Stimulated activated CD4-positive, alpha-beta T cell treated with anti-CD3 and anti-CD28 coated beads, TNF-alpha, amount 100 ng/mL, for 24 hours (primary cell): ENCODE data around the gene HMCN2.

Experiments used
- DNase-seq, 3 experiments: peaks; one replicate each; pipeline ENCODE4 v3.0.0-alpha.2; 2020; ENCODE audit warnings: low read depth in 3 of 3

Gene HMCN2

DNA sequence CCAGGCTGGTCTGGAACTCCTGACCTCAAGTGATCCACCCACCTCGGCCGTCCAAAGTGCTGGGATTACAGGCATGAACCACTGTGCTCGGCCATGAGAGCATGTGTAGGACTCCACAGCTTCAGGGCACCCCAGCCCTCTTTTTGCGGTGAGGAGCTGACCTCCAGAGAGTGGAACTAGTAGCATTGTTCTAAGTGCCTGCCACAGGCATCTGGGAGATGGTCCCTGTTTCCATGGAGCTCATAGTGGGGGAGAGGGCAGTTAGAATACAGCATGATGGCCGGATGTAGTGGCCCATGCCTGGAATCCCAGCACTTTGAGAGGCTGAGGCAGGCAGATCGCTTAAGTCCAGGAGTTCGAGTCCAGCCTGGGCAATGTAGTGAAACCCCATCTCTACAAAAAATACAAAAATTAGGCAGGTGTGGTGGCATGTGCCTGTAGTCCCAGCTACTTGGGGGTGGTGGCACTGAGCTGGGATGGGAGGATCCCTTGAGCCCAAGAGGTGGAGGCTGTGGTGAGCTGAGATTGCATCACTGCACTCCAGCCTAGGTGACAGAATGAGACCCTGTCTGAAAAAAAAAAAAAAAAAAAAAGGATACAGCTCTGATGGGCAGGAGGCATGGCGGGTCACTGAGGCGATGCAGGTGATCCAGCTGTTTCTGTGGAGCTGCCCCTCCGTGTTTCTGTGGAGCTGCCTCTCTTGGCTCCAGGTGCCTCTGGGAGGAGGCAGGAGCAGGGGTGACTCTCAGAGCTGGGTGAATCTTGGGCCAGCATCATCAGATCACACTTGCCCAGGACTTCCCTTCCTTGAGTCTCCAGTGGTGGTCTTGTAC lies 183.4 kb downstream of the HMCN2 start:
- DNase-seq = no peak

DNA sequence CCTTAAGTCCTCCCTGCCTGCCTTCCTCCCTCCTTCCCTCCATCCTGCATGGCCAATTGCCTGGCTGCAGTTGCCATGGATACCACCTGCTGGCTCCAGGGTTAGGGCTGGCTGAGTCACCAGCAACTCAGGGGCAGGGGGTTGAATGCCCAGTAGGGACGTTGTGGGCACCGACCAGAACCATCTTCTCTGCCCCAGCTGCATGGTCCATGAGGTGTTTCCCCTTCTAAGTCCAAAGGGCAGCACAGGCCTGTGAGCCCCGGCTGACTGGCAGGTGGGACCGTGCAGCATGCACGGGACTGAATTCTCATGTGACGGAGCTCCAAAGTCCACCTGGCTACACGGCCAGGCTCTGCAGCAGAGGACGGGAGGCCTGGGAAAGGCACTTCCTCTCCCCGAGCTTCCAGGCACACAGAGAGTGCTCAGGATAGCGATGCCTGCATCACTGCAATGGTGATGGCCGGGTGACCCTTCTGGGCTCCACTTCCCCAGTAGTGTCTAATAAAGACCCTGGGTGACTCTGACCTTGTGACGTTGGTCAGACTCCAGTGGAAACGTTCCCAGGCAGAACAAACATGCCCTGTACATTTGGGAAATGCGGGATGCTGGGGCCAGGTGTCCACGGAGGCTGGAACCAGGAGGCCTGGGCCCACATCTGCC lies 184.9 kb downstream of the HMCN2 start:
- no peak for DNase-seq

DNA sequence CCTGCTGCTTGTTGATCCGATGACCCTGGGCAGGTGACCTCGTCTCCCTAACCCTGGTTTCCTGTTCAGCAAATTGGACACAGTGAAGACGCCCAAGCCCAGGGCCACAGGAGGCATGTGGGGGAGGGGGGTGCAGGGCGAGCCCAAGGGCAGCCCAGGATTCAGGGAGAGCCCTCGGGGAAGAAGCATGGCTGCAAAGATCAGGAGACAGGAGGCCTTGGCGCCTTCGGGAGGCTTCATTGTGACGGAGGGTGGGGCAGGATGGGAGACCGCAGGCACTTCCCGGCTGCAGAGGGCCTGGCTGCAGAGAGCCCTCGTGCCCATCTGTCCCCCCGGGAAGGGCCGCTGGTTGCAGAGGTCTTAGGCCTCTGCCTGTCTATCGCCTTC lies 185.4 kb downstream of the HMCN2 start:
- DNase-seq = no peak

DNA sequence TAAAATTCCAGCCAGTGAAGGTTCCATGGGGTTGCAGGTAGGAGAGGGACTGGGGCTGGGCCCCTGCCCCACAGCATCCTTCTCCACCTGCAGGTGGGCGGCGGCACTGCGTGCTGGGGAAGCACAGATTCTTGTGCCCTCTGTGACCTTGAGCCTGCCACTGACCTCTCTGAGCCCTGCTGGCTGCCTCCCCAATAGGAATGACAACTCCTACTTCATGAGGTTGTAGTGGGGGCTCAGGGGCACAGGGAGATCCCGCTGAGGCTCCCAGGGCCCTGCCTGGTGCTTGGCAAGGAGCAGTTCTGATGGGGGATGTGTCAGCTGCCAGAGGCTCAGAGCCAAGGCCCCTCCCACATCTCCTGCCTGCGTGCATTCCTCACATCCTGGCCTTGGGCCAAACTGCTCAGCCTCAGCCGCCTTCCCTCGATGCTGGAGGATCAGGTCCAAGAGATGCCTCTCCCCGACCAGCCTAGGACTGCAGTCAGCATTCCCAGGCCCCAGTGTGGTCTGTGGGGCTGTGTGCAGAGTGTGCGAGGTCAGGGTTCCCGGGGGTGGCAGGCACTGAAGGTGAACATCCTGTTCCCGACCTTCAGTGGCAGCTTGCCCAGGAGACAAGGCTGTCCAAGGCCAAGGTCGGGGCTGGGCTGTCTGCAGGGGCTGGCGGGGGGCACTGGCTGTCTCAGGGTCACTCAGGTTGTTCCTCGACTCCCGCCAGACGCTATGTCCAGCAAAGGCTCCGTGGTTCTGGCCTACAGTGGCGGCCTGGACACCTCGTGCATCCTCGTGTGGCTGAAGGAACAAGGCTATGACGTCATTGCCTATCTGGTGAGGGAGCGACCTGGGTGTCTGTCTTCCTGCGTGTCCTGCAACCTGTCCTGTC lies 186.2 kb downstream of the HMCN2 start:
- DNase-seq = peak in 1 of 3 experiments; percentile 15

DNA sequence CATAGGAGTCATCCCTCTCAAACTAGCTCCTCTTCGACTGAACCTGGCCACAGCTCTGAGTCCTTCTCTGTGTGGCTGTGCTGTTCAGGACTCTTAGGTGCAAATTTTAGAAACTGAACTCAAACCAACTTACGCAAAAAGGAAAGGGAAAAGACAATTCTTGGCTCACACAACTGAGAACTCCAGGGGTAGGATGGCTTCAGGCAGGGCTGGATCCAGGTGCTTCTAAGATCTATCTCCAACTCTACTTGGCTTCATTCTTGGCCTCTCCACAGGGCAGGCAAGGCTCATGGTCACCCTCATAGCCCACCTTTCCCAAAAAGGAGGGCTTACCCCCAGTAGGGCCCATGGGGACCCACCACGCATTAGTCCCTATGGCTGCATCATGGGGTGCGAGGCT lies 187.3 kb downstream of the HMCN2 start:
- DNase-seq = no peak

DNA sequence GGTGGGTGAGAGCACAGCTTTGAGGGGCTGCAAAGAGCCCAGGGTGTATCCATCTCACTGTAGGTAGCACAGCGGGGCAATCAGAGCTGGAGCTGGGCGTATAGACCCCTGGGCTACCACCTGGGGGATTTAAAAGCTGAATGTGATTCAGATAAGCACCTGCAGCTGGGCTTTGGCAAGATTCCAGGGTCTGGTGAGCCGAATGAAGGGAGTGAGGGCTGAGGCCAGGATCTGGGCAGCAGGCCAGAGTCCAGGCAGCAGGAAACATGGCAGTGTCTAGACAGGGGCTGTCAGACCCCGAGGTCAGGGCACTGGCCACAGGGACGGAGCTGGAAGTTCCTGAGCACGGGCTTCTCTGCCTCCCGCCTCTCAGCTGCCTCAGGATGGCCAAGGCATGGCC lies 187.9 kb downstream of the HMCN2 start:
- DNase-seq = no peak

DNA sequence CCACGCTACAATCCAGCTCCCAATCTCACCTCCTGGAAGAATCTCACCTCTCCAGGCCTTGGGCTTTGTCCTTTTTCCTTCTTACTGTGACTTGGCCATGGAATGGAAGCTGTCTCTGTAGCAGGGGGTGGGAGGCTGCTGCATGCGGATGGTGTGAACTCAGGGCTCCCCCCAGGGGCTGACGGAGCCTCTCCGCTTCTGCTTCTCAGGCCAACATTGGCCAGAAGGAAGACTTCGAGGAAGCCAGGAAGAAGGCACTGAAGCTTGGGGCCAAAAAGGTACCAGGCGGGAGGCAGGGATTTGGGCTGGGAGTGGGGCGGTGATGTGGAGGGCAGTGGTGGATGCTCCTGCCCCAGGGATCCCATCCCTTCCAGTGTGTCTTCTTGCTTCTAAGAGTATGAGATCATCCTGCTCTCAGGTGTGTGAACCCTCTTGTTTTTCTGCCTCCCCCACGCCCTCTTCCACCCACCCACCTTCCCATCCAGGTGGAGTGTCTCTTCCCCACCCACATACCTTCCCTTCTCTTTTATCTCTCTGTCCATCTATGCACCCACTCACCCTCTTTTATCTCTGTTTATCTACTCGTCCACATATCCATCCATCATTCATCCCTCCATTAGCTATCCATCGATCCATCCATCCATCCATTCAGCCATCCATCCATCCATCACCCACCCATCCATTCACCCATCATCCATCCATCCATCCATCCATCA lies 188.7 kb downstream of the HMCN2 start:
- DNase-seq = no peak

DNA sequence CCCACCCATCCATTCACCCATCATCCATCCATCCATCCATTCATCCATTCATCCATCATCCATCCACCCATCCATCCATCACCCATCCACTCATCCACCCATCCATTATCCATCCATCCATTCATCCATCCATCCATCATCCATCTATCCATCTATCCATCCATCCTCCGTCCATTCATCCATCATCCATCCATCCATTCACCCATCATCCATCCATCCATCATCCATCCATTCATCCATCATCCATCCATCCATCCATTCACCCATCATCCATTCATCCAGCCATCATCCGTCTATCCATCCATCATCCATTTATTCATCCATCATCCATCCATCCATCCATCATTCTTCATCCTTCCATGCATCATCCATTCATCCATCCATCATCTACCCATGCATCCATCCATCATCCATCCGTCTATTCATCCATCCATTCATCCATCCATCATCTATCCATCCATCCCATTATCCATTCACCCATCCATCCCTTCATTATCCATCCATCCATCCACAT lies 189.3 kb downstream of the HMCN2 start:
- DNase-seq = no peak

DNA sequence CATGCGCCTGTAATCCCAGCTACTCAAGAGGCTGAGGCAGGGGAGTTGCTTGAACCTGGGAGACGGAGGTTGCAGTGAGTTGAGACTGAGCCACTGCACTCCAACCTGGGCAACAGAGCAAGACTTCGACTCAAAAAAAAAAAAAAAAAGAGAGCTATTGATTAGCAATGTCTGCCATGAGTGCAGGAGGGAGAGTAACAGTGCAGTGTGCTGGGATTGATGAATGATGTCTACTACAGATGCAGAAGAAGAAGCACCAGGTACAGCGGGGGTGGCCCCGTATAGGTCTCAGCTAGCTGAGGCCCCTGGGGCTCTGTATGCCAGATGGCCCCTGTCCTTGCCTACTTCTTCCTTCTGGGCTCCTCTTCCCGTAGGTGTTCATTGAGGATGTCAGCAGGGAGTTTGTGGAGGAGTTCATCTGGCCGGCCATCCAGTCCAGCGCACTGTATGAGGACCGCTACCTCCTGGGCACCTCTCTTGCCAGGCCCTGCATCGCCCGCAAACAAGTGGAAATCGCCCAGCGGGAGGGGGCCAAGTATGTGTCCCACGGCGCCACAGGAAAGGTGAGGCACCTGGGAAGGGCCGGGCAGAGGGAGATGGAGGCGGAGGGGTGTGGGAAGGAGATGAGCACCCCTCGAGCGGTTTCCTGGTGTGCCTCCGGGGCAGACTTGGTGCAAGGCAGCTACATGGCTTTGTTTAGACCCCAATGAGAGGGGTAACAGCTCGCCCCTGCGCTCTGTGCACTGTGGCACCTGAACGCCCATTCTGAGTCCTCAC lies 192.7 kb downstream of the HMCN2 start:
- no peak for DNase-seq

DNA sequence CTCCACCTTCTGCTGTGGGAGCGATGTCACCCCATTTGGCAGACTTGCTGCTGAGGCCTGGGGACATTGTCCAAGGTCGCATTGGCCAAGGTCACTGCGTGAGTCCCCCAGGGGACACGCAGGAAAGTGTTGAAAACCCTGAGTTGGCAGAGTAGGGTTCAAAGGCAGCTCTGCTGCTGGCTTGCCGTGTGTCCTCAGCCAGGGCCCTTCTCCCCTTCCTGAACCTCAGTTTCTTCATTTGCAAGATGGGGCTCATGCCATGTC lies 193.2 kb downstream of the HMCN2 start:
- no peak for DNase-seq

DNA sequence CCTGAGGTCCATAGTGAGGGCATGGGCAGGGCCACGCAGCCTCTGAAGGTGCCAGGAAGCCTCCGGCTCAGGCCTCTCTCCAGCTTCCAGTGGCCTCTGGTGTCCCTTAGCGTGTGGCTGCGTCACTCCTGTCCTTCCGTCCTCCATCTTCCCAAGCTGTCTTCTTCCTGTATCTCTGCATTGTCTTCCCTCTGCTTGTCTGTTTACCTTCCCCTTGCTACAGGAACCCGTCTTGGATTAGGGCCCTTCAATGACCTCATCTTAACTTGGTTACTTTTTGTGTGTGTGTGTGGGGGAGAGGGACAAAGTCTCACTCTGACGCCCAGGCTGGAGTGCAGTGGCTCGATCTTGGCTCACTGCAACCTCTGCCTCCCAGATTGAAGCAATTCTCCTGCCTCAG lies 193.6 kb downstream of the HMCN2 start:
- DNase-seq = no peak

DNA sequence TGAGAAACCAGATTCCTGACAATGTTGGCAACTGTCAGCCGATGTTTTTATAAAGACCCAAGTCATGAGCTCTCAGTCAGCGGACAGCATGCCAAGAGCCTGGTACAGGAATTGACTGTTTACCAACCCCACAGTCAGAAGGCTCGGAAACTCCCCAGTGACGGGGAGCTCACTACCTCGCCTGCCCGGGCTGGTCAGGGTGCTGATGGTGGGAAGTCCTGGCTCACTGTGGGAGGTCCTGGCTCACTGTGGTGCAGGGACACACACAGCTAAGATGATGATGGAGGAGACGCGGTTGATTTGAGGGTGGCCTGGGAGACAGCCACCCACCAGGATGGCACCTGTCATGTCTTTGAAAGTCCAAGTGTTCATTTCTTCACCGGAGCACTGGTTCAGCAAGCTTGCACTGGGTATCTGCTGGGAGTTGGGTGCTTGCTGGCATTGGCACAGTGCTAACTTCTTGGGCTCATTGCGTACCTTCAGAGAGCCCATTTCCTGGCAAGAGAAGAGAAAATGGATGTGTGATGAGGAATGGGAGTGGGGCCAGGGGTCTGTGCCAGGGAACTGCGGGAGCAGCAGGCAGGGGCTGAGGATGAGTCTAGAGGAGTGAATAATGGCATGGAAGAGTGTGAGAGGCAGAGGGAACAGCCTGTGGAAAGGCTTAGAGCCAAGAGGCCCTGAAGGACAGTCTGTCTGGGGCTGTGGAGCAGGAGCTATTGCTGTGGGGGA lies 194.5 kb downstream of the HMCN2 start:
- DNase-seq = no peak

DNA sequence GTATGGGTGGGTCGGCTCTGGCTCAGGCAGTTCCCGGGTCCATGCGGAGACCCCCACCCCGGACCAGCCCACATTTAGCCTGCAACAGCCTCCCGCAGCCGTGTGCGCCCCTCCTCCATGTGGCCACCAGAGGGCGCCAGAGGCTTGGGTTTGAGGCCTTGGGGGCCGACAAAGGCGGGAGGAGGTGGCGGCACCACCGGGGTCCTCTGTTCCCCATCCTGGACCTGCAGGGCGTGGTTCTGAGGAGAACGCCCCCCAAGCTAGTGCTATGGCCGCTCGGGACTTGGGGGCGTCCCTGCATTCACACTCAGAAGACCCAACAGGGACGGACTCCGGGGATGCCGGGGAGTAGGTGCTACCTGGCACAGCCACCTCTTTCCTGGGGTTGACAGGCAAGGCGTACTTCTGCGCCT lies 195.7 kb downstream of the HMCN2 start:
- DNase-seq = peak; percentile 46 to 60 (median 56)

DNA sequence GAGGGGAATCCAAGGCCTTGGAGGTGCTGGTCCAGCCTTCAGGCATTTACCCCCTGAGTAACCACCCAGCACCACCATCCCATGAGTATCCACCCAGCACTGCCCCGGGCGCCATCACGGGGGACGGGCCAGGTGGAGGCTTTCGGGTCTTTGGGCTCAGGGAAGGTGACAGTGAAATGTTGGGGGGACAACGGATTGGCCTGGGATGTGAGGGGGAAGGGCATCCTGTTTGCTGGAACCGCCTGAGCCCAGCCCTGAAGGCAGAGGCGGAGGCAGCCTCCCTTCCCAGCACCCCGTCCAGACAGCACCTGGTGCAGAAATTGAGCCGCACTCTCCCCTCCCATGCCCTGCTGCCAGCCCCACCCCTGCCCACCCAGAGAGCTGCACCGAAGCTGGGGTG lies 196.2 kb downstream of the HMCN2 start:
- DNase-seq = no peak

DNA sequence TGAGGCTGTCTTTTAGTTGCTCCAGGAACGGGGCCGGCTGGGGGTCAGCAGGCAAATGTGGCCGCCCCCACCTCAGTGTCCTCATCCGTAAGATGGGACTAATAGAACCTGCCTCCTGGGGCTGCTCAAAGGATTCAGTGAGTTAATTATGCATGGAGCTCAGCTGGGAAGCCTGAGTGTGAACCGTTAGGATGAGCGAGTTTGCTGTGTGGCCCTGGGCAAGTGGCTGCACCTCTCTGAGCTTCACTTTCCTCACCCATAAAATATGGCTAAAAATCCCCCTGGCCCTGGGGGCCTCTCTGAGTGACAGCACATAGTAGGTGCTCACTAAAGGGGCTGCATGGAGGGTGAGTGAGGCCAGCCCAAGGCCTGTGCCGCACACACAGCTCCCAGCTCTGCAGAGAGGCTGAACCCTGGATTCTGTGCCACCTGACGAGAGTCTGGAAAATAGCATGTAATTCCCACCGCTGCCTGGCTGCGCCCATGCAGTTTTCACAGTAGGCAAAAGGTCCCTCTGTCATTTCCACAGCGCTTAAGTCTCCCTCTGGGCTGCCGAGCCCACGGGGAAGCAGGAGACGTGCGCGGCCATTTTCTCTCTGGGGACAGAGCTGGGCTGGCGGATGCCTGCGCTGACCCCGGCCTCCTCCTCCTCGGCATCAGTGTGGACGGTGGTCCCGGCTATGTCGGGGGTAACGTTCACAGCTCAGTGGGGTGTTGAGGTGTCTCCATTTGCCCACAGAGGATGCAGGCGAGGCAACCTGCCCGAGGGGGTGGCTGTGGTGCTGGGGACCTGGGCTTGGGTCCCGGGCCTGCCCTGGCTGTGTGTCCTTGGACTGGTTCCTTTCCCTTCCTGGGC lies 197.4 kb downstream of the HMCN2 start:
- DNase-seq = no peak

DNA sequence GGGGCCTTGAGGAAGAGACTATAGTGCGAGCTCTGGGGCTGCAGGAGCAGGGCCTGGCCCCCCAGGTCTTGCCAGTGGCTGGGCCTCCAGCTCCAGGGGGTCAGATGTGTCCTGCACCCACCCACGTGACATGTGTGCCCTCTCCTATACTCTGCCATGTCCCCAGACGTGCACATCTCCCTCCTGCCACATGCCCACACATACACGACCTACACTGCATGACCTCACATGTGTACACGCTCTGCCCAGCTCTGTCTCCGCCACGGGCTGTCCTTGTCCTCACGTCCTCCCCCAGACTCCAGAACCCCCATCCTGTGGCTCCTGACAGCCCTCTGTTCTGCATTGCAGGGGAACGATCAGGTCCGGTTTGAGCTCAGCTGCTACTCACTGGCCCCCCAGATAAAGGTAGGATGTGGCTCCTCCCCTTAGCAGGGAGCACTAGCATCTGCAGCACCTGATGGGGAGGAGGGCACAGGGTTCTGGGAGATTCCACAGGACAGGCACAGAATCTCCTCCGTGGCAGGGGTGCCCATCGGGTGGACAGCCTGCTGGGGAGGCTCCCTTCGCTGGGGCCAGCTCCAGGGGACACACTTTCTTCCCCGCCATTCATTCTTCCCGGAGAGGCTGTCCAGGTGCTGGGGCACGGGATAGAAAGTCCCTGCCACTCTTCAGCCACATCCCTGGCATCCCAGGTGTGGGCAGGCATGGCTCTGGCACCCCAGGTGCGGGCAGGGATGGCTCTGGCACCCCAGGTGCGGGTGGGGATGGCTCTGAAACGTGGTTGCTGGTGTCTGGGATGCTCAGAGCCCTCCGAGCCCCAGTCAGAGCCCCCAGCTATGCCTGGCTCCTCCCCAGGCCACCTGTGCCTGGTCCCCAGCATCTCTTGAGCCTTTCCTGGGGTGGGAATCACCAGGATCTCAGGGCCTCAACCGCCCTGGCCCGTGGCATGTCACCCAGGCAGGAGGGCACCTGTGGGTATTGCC lies 198.5 kb downstream of the HMCN2 start:
- no peak for DNase-seq

DNA sequence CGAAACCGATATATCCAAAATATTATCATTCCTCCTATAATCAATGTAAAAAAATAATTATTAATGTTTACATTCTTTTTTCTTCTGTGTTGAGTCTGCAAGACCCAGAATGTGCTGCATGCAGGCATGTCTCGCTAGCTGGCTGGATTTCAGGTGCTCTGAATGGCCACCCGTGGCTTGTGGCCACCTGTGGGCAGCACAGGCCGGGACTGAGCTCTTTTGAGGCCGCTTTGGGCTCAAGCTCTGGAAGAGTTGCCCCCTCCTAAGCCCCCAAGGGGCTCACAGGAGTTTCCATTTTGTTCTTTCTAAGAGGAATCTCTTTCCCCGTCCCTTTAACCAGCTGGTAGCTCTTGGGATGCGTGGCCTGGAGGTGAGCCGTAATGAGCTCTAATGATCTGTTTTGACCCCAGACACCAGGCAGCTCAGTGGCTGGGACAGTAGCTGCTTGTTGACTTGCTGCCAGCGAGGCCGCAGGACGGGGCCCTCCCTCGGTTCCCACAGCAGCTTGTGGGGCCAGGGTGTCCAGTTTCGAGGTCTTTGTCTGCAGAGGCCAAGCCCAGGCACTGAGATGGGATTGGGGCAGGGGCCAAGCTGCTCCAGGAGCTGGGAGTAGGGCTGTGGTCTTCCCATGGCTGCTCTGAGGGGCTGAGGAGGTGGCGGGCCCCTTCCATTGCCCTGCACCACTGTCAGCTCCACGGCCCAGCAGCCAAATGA lies 200.0 kb downstream of the HMCN2 start:
- no peak for DNase-seq
